ENCODE data around the gene ZNF425. TPM values are rescaled to one million over a fixed set of nuclear protein-coding genes. Genes with fewer than 3 reads are reported as not detected.
A peak's percentile ranks its signal among the peaks of the same experiment; 100 is the strongest.

Gene ZNF425
- total and polyA plus RNA-seq, 9 of the 15 experiments (the other 6 are each of a cell fraction or from before 2014, with no cell fraction given): 0.03 to 0.89 (median 0.54) TPM

- peak; percentile 78; the same call in 1 of the 2 replicates for TF ChIP-seq ETS1 (conservative IDR thresholded peaks at IDR 0.05; ENCODE audit: control insufficient read depth, low read depth, low read length)
- TF ChIP-seq ZNF75A (CRISPR knock-in tag; IDR thresholded peaks at IDR 0.05): no peak
- TF ChIP-seq EGR1 (conservative IDR thresholded peaks at IDR 0.05): peak; percentile 92
- TF ChIP-seq PCBP2 (IDR thresholded peaks at IDR 0.05; ENCODE audit: low read depth, low read length, poor library complexity, severe bottlenecking): no peak
- no peak for TF ChIP-seq ELK3 (CRISPR knock-in tag; IDR thresholded peaks at IDR 0.05)
- TF ChIP-seq SAFB (IDR thresholded peaks at IDR 0.05; ENCODE audit: borderline replicate concordance, low read depth, low read length): peak; percentile 94
- no peak for TF ChIP-seq ZNF584 (CRISPR knock-in tag; IDR thresholded peaks at IDR 0.05; ENCODE audit: low read depth)
- no peak for TF ChIP-seq TOE1 (IDR thresholded peaks at IDR 0.05; ENCODE audit: borderline replicate concordance)
- peak; percentile 1; the same call in 1 of the 2 replicates for TF ChIP-seq TOE1 (CRISPR knock-in tag; IDR thresholded peaks at IDR 0.05; ENCODE audit: borderline replicate concordance, low read depth)
- TF ChIP-seq ZBED1 (IDR thresholded peaks at IDR 0.05): no peak
- peak; percentile 48; the same call in 1 of the 2 replicates for TF ChIP-seq MXI1 (IDR thresholded peaks at IDR 0.05; ENCODE audit: low read depth, low read length)
- TF ChIP-seq ZNF717 (CRISPR knock-in tag; IDR thresholded peaks at IDR 0.05): no peak
- TF ChIP-seq SFPQ (IDR thresholded peaks at IDR 0.05; ENCODE audit: low read depth, low read length): no peak
- no peak for TF ChIP-seq MYBL2 (IDR thresholded peaks at IDR 0.05; ENCODE audit: low read depth)
- no peak for TF ChIP-seq MYBL2 (CRISPR knock-in tag; IDR thresholded peaks at IDR 0.05; ENCODE audit: borderline replicate concordance)
- no peak for TF ChIP-seq NFE2L1 (tag; IDR thresholded peaks at IDR 0.05; ENCODE audit: borderline replicate concordance, low read depth)
- no peak for TF ChIP-seq MAFF (IDR thresholded peaks at IDR 0.05; ENCODE audit: low read length)
- TF ChIP-seq NBN (IDR thresholded peaks at IDR 0.05; ENCODE audit: low read depth): no peak
- TF ChIP-seq ZFP1 (CRISPR knock-in tag; IDR thresholded peaks at IDR 0.05): no peak
- TF ChIP-seq ERF (CRISPR knock-in tag; IDR thresholded peaks at IDR 0.05): peak; percentile 3; the same call in 1 of the 2 replicates
- no peak for TF ChIP-seq HDGF (IDR thresholded peaks at IDR 0.05)
- no peak for TF ChIP-seq LCOR (CRISPR knock-in tag; IDR thresholded peaks at IDR 0.05)
- peak; percentile 75 for TF ChIP-seq RBFOX2 (IDR thresholded peaks at IDR 0.05; ENCODE audit: low read depth, low read length)
- TF ChIP-seq PTRF (tag; IDR thresholded peaks at IDR 0.05): no peak
Measured at GRCh38 chr7:149147752-149148653, 21.9 kb upstream of the ZNF425 start (continued).

All from K562 (cell line).